C4-2B (cell line): ENCODE measurements around the gene JAG2.

Source experiments
- H3K27ac ChIP-seq: fragments of 450-650 bp; 2 replicates; pipeline ENCODE4 v1.5.1; 2017
- ZFX ChIP-seq: fragments of 450-650 bp; IDR thresholded peaks from 2 replicates; pipeline ENCODE4 v1.6.1; 2017
- TF ChIP-seq, protein P1 (sequence below): fragments of 450-650 bp; conservative IDR thresholded peaks from 2 replicates; pipeline ENCODE4 v1.5.1; 2017; ENCODE audit warnings: mild to moderate bottlenecking

Gene JAG2

DNA sequence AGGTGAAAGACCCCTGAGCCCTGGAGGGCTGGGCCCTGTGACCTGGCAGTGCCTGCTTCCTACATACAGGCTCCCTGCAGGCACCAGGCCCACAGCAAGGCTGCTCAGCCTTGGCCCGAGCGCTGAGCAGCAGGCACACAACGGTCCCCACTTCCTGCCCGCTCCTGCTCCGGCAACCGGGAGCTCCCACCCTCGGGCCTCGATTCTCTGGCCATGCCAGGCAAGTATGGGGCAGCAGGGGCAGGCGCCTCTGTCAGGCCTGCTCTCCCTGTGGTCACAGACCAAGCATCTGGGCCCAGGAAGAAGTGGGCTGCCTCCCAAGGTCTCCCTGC lies 43.1 kb upstream of the JAG2 start:
- H3K27ac ChIP-seq, result no peak overlapping the region
- TF ChIP-seq, protein P1, sequence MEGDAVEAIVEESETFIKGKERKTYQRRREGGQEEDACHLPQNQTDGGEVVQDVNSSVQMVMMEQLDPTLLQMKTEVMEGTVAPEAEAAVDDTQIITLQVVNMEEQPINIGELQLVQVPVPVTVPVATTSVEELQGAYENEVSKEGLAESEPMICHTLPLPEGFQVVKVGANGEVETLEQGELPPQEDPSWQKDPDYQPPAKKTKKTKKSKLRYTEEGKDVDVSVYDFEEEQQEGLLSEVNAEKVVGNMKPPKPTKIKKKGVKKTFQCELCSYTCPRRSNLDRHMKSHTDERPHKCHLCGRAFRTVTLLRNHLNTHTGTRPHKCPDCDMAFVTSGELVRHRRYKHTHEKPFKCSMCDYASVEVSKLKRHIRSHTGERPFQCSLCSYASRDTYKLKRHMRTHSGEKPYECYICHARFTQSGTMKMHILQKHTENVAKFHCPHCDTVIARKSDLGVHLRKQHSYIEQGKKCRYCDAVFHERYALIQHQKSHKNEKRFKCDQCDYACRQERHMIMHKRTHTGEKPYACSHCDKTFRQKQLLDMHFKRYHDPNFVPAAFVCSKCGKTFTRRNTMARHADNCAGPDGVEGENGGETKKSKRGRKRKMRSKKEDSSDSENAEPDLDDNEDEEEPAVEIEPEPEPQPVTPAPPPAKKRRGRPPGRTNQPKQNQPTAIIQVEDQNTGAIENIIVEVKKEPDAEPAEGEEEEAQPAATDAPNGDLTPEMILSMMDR, result no peak
- no peak for TF ChIP-seq ZFX

DNA sequence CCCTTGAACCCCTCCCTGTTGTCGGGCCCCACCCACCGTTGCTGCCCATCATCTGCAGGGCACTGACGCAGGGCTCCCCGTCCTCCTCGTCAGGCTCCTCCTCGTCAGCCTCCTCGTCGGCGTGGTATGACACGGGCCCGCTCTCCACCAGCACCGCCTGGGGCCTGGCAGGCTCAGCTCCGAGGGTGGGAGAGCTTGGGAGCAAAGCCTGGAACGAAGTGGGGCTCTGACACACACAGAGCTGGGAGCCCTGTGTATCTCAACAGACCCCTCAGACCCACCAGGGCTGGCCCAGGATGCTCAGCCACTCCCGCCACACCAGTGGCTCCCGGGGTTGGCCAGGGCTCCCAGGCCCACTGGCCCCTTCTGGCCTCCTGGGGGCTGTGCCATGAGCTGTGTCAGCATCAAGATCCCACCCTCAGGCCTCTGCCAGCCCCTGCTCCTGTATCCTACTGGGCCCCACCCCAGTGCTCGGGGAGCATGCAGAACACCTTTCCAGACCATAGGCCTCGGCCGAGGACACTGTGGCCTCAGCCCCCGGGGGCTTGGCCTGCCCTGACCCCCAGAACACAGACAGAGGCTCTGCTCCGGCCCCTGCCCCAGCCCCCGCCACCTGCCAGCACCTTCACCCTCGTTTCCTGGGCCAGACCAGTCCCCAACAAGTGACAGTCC lies 42.6 kb upstream of the JAG2 start:
- no peak overlapping the region for H3K27ac ChIP-seq
- no peak for TF ChIP-seq ZFX
- TF ChIP-seq, protein P1, result no peak

DNA sequence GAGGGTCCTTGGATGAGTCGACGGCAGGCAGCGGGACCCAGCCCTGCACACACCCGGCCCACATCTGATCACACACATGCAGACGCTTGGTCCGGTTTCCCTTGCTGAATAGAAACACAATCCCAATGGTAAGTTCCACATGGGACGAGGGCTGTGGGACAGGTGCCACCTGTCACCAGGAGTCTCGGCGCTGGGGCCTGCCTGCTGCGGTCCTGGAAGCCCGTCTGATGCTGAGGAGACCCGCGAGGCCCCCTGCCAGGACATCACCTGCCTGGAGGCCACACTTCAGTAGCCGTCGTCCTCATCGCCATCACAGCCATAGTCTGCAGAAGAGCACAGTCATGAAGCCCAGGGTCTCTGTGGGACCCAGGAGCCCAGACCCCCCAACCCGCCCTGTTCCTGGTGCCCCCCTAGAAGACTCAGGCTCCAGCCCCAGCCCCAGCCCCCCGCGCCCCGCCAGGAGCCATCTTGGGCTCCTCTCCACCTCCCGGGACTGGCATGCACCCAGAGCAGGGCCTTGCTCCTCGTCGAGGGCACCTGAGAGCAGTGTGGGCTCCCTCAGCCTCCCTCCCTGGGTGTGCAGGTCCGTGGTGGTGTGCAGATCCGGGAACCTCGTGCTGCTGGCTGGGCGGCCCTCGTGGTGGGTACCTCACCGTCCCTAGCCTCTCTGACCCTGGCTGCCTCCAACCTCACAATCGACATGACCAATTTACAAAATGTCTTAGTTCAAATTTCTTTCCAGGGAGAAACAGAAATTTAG lies 41.9 kb upstream of the JAG2 start:
- no peak overlapping the region for H3K27ac ChIP-seq
- TF ChIP-seq ZFX, result no peak
- TF ChIP-seq, protein P1, result no peak

GRCh38 chr14:105209646-105210045 lies 41.1 kb upstream of the JAG2 start:
- TF ChIP-seq ZFX, result no peak
- TF ChIP-seq, protein P1, result no peak
- no peak overlapping the region for H3K27ac ChIP-seq

DNA sequence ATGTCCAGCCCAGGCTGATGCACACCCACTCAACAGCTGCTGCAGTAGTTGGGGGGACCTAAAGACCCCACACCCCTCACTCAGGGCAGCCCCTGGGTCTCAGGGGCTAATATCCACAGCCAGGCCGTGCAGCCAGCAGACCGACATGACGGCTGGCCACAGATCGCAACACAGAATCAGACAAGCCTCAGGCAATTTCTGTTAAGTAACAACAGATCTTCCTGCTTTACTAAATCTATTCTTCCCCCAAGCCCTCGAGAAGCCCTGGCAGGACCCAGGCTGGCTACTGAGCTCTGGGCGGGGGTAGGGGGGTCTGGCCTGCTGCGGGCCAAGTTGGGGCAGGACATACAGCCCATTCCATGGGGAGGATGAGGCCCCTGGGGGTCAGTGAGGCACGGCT lies 40.5 kb upstream of the JAG2 start:
- no peak overlapping the region for H3K27ac ChIP-seq
- TF ChIP-seq ZFX, result no peak
- TF ChIP-seq, protein P1, result no peak

- TF ChIP-seq ZFX, result no peak
- TF ChIP-seq, protein P1, result no peak
- no peak overlapping the region for H3K27ac ChIP-seq
Measured at GRCh38 chr14:105208738-105209075, 40.1 kb upstream of the JAG2 start.

DNA sequence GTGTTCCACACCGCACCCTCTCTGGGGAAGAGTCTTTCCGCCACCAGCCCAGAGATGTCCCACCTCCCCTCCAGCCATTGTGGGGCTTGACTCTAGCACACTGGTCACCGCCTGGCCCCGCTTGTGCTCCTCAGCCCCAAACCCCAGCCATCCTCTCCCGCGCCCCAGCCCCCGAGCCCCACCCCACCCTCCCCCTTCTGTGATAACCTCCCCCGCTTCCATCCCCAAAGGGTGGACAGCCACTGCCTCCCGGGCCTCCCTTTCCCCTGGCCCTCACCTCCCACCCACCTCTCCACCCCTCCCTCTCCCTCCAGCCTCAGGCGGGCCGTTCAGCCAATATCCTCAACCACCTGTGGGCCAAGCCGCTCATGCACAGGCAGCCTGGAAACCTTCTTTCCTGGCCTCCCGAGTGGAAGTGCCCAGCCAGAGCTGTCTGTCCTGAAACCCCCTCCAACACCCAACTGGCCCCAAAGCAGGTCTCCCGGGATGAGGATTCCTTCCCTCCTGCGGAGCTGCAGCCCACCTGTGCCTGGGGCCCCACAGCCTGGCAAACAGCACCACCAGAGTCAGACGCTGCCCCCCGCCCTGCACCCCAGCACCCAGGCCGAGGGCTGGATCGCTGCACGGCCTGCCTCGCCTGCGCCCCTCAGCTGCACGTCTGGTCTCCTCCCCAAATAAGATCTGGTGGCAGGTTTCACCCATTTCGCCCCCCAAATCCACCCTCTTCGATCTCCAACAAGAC lies 39.6 kb upstream of the JAG2 start:
- H3K27ac ChIP-seq, result no peak overlapping the region

More for the DNA sequence above, 39.6 kb upstream of the JAG2 start:
- TF ChIP-seq ZFX, result no peak
- TF ChIP-seq, protein P1, result no peak
